GM18505 (cell line): Measurements from ENCODE around the gene SIM1.

Experiments used
- ATAC-seq: cut with Tn5 transposase; IDR thresholded peaks from one replicate; pipeline ENCODE4 v1.9.1; 2021; ENCODE audit not compliant: unreplicated experiment
- POLR2A ChIP-seq: IDR thresholded peaks from 4 replicates; pipeline ENCODE4 v1.6.1; 2011; ENCODE audit warnings: borderline replicate concordance; ENCODE audit not compliant: insufficient read depth, insufficient read length; ENCODE audit errors: extremely low read depth

The SIM1 gene

GRCh38 chr6:100464903-100465700 is at the start of gene SIM1:
Gene SIM1 (minus strand): TSS chr6:100464921. CDS start chr6:100463468, 1,453 bp downstream.
- peak; percentile 72 for ATAC-seq
- TF ChIP-seq POLR2A, result no peak

GRCh38 chr6:100512203-100512862 is 47.6 kb upstream of the SIM1 start:
- no peak for ATAC-seq
- TF ChIP-seq POLR2A, result no peak

- no peak for ATAC-seq
- no peak for TF ChIP-seq POLR2A
Observed at GRCh38 chr6:100509101-100509500, 44.4 kb upstream of the SIM1 start.

GRCh38 chr6:100506651-100507050 is 41.9 kb upstream of the SIM1 start:
- no peak for TF ChIP-seq POLR2A
- no peak for ATAC-seq

GRCh38 chr6:100504786-100505737 is 40.3 kb upstream of the SIM1 start:
- TF ChIP-seq POLR2A, result no peak
- ATAC-seq, result no peak

- ATAC-seq, result no peak
- TF ChIP-seq POLR2A, result no peak
Observed at GRCh38 chr6:100503043-100503705, 38.5 kb upstream of the SIM1 start.

GRCh38 chr6:100493206-100493888 is 28.6 kb upstream of the SIM1 start:
- no peak for TF ChIP-seq POLR2A
- ATAC-seq, result no peak

- ATAC-seq, result no peak
- no peak for TF ChIP-seq POLR2A
Observed at GRCh38 chr6:100491952-100492670, 27.4 kb upstream of the SIM1 start.

GRCh38 chr6:100490065-100490464 is 25.3 kb upstream of the SIM1 start:
- TF ChIP-seq POLR2A, result no peak
- ATAC-seq, result no peak

GRCh38 chr6:100488244-100488643 is 23.5 kb upstream of the SIM1 start:
- ATAC-seq, result no peak
- no peak for TF ChIP-seq POLR2A

- no peak for ATAC-seq
- TF ChIP-seq POLR2A, result no peak
Observed at GRCh38 chr6:100487638-100488037, 22.9 kb upstream of the SIM1 start.

GRCh38 chr6:100485268-100485667 is 20.5 kb upstream of the SIM1 start:
- ATAC-seq, result no peak

More at GRCh38 chr6:100485268-100485667, 20.5 kb upstream of the SIM1 start:
- TF ChIP-seq POLR2A, result no peak
